GM19193 (cell line): Measurements from ENCODE around the gene HSPA1B.
A peak's percentile ranks its signal among the peaks of the same experiment; 100 is the strongest.

ENCODE experiments used
- POLR2A ChIP-seq: IDR thresholded peaks from 4 replicates; pipeline ENCODE4 v1.6.1; 2011; ENCODE audit not compliant: insufficient read depth, insufficient read length; ENCODE audit errors: extremely low read depth

Gene HSPA1B

GRCh38 chr6:31825553-31825952, 2.0 kb upstream of the HSPA1B start:
- TF ChIP-seq POLR2A, result no peak

- TF ChIP-seq POLR2A, result peak; percentile 46
Observed at GRCh38 chr6:31826793-31827285, 699 bp upstream of the HSPA1B start.

- no peak for TF ChIP-seq POLR2A
Observed at GRCh38 chr6:31829633-31830283, 2.2 kb downstream of the HSPA1B start.

GRCh38 chr6:31830886-31831335, 3.4 kb downstream of the HSPA1B start:
- no peak for TF ChIP-seq POLR2A

GRCh38 chr6:31831350-31832215, 4.0 kb downstream of the HSPA1B start:
- no peak for TF ChIP-seq POLR2A

GRCh38 chr6:31834367-31835250, 7.1 kb downstream of the HSPA1B start:
- TF ChIP-seq POLR2A, result peak; percentile 100

- TF ChIP-seq POLR2A, result no peak
Observed at GRCh38 chr6:31836047-31836473, 8.5 kb downstream of the HSPA1B start.

GRCh38 chr6:31836474-31837368, 9.2 kb downstream of the HSPA1B start:
- TF ChIP-seq POLR2A, result no peak

GRCh38 chr6:31837369-31838113, 10.0 kb downstream of the HSPA1B start:
- TF ChIP-seq POLR2A, result no peak

GRCh38 chr6:31838968-31839367, 11.4 kb downstream of the HSPA1B start:
- TF ChIP-seq POLR2A, result no peak

GRCh38 chr6:31842053-31842452, 14.5 kb downstream of the HSPA1B start:
- TF ChIP-seq POLR2A, result no peak

GRCh38 chr6:31844507-31844906, 17.0 kb downstream of the HSPA1B start:
- TF ChIP-seq POLR2A, result no peak
